NT2/D1 (cell line): ENCODE results near the gene GLIS2.

Experiments used
- SUZ12 ChIP-seq: IDR thresholded peaks from 2 replicates; pipeline ENCODE4 v1.6.1; 2011; ENCODE audit not compliant: insufficient read length, insufficient read depth; ENCODE audit errors: extremely low read depth
- YY1 ChIP-seq: IDR thresholded peaks from 2 replicates; pipeline ENCODE4 v1.6.1; 2011; ENCODE audit not compliant: insufficient read length, insufficient read depth

DNA sequence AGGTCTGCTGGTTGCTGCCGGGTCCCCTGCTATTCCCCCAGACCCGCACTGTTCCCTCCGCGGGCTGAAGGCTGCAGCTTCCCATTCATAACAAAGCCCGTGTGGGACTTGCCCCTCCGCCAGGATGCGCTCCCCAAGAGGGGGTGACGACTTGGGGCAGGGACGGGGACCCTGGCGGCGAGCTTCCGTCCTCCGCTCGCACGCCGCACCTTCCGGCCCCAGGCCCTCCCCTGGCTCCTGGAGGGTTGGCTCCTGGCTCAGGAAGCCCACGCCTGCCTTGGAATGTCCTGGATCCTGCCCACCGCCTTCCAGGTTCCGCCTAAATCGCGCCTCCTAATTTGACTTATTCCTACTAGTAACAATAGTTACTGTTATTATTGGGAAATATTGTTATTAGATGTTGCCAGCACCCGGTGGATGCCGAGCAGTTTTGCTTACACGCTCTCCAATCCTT, 42.0 kb upstream of the GLIS2 start:
- TF ChIP-seq YY1 = no peak
- no peak for TF ChIP-seq SUZ12
